DMS153 treated with DMSO at 0.1 percent for 48 hours (cell line): ENCODE data around the gene PADI4.

Experiments
- DNase-seq: peaks from one replicate; lab custom pipeline; 2025; ENCODE audit not compliant: unreplicated experiment; lab: John Stamatoyannopoulos, UW

The PADI4 gene

DNA sequence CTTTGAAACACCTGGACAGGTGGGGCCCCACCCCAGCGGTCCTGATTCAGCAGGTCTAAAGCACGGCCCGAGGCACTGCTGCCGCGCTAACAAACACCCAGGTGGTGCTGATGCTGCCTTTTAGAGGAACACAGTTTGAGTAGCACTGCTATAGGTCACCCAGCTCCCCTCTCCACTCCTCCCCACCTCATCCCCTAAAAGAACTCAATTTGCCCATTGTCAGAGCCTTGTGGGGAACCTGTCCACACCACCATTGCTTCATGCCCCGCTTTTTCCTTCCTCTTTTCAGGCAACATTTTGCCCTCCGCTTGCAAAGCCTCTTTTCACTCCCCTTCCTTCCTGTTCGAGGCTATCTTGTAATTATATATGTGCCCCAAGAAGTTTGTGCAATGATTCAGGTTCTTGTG lies 26.2 kb upstream of the PADI4 start:
- DNase-seq: no peak

DNA sequence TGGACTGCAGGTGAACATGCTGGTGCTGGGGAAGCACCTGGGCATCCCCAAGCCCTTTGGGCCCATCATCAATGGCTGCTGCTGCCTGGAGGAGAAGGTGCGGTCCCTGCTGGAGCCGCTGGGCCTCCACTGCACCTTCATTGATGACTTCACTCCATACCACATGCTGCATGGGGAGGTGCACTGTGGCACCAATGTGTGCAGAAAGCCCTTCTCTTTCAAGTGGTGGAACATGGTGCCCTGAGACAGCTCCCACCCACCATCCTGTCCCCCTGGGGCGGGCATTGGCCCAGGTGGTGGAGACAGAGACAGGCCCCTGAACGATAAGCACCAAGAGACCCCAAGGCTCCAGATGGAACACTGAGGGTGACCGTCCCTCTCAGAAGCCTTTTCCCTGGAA lies 25.2 kb upstream of the PADI4 start:
- DNase-seq: no peak

DNA sequence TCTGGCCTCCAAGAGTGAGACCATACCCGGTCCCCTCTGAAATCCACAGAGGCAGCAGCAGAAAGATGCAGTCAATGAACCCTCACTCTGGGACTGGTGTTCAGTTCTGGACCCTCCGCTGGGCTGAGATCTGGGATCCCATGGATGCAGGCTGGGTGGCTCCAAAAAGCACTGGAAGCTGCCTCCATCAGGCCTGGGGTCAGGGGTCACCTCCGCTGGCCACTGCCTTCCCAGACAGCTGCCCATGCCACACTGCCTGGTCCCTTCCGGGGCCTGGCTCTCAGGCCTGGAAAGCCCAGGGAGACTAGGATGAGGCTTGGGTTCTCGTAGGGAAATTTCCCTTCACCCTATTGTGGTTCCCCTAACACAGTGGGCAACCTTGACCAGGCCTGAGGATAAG lies 21.4 kb upstream of the PADI4 start:
- no peak for DNase-seq

DNA sequence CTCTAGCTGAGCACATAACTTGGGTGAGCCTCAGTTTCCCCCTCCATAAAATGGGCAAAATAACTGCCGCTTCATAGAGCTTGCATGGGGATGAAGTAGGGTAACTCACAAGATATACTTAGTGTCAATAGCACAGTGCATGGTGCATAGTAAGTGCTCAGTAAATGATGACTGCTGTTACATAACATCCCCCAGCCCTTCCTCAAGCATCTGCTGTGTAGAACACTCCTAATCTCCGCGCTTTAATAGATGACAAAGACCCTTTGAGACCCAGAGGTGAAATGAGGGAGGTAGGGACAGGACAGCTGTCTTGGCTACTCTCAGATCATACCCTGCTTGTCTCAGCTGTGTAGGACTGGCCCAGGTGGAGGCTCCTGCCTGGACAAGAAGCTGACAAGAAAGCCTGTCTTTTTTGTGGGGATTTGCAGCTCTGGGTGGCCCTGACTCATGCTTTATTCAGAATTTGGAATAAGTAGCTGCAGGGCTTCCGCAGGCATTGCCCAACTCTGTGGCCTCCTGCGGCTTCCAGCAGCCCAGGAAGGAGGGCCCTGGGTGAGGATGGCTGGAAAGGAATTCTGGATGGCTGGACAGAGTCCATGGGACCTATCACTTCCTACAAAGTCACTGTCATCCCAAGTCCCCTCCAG lies 20.7 kb upstream of the PADI4 start:
- DNase-seq: no peak

DNA sequence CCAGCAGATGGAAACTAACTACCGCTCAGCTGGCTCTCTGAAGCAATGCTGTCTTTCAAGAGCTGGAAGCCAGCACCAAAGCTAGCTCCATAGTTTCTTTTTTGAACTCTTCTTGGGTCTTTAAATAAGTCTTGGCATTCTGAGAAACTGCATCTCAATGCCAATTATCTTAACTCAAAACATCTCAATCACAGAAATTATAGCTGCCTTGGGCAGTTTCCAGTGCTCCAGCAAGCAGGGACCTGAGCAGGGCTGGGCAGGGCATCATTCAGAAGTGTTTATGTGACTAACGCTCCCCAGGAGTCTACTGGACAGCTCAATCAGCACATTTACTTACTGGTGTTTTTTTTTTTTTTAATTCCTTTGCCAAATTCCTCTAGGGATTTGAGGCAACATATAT lies 18.3 kb upstream of the PADI4 start:
- no peak for DNase-seq

DNA sequence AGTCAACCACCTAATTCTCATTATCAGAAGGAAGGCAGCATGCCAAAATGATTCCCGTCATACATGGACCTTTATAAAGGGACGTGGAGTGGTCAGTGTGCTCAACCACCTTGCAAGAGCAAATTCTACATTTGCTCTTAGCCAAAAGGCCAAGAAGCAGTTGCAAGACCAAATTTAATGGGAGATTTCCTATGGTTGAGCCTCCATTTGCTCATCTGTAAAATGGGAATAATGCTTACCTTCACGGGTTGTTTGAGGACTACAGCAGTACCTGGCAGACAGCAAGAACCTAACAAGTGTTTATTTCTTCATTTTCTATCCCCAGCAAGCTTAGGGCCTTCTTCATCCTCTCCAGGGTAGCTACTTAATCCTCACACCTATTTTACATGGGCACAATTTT lies 17.4 kb upstream of the PADI4 start:
- no peak for DNase-seq

DNA sequence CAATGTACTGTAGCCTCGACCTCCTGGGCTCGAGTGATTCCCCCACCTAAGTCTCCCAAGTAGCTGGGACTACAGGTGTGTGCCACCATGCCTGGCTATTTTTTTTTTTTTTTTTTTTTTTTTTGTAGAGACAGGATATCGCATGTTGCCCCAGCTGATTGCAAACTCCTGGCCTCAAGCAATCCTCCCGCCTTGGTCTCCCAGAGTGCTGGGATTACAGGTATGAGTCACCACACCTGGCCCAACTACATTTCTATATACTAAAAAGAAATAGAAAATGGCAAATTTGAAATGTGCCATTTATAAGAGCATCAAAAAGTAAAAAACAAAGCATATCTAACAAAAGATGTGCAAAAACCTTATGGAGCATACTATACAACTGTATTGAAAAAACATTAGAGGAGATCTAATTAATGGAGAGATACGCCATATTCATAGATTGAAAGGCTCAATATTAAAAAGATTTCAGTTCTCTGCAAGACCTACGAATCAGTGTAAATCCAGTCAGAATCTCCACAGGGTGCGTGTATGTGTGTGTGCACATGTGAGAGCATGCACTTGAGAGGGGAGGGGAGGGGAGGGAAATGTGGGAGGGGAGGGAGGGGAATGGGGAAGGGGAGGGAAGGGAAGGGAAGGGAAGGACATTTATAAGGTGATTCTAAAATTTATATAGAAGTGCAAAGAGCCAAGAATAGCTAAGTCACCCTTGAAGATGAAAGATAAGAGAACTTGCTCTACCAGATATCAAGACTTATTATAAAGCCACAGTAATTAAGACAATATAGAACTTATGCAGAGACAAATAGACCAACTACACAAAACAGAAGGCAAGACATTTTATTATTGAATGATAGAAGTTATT lies 15.5 kb upstream of the PADI4 start:
- DNase-seq: no peak

DNA sequence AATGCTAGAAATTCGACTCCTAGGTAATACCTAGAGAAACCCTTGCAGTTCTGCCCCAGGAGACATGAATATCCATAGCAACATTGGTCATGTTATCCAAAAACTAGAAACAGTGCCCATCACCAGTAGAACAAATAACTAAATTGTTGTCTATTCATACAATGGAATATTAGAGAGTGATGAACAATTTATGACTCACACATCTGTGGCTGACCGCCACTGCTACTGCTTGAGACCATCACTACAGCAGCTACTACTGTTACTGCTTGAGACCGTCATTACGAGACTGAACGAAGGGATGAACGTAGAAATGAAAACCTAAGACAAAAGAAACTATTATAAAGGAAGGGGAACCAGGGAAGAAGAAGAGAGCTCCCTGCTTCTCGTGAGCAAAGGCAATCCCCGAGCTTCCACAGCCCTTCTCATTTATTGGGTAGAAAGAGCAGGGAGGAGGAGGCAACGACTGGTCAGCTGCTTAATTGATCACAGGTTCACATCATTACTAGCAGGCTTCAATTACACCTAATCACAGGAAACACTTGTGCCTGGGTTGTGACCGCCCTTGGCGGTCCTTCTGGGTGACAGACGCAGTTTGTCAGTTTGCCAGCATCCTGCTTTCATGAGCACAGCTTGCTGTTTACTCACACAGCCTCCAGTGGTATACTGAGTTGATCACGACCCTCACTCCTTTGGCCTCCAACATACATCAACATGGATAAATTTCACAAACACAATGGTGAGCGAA lies 14.1 kb upstream of the PADI4 start:
- no peak for DNase-seq

DNA sequence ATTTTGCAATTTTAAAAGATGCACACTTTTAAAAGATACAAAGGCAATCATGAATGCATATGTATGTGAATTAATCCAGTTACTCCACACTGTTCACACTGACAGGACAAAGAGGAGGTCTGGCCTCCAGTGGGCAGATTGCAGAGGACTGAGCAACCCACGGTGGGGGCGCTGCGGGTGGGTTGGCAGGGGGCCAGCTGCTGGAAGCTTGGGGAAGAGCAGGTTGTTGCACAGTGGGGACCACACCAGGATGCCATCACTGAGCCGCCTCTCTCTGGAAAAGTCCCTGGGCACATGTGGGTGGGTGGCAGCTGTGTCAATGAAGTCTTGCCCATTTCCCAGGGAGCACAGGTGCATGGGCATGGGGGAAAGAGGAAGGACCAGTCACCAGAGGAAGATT lies 12.7 kb upstream of the PADI4 start:
- DNase-seq: no peak

DNA sequence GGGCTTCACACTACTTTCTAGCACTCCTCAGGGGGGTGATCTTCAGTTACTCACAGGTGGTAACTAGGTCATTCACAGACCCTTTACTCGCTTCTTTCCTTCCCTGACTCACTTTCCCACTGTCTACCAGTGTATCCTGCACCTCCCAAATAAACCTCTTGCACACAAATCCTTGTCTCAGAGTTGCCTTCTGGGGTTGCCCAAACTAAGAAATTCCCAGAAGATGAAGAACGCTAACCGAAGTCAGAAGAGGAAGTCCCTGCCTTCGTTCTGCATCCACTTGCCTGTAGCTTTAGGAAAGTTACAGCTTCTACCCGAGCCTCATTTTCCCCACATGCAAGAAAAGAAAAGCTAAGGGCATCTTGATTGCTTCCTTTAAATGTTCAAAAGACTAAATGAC lies 11.9 kb upstream of the PADI4 start:
- DNase-seq: no peak

DNA sequence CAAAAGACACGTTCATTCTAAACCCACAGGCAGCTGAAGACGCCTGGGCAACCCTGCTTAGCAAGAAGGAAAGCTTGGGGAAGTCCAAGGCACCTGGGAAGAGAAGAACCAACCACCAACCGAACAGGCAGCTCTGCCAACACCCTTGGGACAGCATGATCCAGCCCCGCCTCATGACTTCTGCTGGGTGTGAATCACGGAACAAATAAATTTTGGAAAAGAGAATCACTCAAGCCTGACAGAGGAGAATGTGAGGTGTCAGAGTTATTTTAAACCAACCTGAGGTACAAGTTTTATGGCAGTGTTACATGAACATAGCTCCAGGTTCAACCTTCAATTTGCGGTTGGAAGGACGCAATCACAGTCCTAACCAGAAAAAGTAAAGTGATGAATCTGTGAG lies 10.0 kb upstream of the PADI4 start:
- no peak for DNase-seq

DNA sequence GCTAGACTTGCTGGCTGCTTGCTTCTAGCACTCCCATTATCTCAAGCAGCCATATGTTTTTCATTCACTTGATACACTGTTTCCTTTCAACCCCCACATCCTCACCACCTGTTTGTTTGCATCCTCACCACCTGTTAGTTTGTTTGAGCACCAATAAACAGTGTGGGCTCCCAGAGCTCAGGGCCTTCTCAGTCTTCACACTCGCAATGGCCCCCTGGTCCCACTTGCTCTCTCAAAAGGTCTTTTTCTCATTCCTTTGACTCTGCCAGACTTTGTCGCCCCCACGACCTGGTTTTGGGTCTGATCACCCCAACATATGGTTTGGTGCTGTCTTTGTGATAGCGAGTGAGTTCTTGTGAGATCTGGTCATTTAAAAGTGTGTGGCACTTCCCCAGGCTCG lies 6.2 kb upstream of the PADI4 start:
- DNase-seq: no peak

DNA sequence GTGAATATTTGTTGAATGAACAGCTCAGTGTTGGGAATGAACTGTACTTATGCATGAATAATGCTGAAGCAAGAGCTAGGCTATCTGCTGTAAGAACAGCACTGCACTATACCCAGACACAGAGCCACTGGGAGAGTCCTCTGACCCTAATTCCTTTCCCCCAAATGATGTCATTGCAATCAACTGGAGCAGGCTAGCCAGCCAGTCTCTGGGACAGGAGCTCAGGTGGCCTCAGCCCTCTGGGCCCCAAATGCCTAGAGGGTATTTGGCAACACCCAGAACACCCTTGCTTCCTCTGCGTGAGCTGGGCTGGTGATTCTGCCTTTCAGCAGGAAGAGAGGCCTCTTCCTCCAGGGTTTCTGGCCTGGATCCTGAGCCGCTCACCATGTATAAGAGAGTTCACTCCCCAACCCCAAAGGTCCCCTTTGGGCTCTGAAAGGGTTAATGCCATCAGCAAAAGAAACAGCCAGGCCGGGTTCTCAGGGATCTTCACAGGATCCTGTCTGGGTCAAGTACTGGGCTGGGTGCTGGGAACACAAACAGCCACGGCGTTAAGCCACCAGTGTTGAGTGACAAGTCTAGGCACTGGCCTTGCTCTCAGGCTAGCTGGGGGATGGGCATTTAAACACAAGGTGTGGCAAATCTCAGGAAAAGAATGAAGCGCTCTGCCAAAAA lies 3.7 kb upstream of the PADI4 start:
- no peak for DNase-seq

DNA sequence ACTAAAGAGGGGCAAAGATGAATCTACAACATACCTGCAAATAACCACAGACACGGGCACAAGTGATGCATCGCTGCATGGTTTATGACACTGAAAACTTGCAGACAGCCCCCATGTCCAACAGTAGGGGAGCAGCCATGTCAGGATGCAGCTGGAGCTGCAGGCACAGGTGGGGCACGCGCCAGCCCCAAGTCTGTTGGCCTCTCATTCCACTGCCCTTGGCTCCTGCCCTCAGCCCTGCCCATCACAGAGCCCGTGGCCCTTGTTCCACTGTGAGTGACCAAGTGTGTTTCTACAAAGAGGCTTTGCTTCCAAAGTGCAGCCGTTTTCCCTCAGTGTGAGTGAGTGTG lies 3.2 kb upstream of the PADI4 start:
- no peak for DNase-seq

DNA sequence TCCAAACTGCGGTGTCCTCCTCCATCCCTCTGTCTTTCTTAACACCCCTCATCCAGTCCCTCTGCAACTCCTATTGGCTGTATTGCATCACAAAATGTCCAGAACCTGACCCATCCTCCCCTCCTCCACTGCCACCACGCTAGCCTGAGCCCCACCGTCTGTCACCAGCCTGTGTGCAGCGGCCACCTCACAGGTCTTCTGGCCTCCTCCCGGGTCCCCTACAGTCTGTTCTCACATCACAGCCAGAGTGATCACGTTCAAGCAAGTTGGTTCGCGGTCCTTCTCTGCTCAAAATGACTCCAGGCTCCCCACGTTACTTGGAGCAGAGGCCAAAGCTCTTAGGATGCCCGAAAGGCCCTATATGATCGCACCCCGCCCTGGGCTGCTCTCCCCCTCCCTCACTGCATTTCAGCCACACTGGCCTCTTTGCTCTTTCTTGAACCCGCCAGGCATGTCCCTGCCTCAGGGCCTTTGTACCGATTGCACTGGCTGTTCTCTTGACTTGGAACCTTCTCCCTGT lies 2.4 kb upstream of the PADI4 start:
- no peak for DNase-seq

DNA sequence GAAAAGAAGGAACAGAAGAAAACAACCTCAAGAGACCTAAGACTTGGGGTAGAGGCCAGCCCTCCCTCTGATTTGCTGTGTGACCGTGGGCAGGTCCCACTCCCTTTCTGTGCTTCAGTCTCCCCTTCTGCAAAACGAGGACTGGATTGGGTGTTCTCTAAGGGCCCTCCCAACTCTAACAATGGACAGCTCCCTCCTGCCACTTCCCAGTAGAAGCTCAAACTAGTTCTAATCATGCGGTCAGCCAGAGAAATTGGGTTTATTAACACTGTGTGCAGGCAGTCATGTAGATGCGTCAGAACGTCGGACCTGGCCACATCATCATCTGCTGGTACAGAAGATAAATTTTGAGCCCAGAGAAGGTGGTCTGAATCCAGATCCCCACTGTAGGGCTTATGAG lies 1.6 kb upstream of the PADI4 start:
- no peak for DNase-seq

DNA sequence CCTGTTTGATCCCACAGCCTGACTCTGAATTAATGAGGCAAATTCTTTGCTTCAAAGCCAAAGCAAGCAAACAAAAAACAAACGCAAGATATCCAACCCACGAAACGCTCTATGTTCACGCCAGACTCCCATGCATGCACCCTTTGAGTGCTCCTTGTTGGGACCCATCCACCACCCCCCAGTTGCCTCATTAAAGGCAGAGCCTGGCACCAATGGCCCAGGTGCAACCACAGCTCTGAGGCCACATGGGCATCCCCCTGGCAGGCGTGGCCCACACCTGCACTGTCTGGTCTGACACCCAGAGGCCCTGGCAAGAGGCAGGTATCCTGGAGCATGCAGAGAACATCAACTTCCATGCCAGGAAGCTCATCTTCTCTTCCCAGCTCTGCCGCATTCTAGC lies 1.1 kb upstream of the PADI4 start:
- no peak for DNase-seq

DNA sequence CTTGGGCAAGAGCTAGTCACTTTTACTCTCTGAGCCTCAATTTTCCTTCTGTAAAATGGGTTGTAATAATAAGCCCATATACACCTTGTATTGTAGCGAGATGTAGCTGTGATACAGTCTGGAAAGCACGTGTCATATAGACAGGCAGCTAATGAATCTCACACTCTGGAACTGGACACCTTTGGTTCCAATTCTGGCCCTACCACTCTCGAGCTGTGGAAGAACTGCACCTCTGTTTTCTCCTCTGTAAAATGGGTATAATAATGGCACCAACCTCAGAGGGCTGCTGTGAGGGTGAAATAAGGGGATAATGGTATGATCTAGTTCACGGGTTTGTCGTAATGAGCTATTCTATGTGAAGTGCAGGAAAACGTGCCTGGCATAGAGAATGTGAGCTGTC lies 668 bp upstream of the PADI4 start:
- DNase-seq: no peak

DNA sequence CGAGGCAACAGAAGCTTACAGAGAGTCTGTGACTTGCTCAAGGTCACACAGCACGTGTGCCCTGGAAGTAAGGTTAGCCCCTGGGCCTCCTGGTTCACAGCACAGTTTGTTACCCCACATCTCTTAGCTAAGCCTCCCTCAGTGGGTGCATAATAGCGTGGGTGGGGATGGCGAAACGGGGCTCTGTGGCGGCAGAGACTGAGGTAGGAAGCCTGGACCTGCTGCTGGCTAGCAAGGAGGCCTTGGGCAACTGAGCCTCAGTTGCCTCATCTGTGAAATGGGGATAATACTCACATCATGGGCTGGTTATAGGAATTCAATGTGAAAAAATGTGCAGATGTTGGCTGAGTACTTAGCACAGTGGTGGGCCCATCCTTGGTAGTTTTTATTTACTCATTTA lies 596 bp downstream of the PADI4 start:
- no peak for DNase-seq

DNA sequence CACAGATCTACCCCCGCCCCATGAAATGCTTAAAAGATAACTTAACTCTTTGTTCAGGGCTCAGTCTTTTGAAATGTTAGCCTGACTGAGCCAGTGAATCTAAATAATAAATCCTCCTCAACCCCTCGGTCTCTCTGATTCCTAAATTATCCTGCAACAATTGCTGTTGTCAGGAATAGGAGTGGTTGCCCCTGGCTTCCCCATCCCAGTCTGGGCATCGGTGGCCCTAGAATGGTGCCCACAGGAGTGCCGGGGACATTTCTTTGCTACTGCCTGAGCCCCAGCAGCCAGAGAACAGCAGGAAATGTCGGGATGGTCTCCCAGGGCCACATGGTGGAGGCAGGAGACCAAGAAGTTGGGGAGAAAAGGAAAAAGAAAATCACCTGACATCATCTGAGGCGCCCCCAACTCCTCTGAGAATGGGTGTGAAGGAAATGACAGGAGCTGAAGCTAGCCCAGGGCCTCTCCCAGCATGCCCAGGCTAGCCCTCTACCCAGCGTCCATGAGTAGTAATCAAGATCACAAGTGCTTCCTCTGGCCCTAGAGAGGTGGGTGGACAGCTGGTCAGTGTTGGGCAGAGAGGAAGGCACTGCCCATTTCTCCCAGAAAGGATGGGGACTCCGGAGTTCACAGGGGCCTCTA lies 1.6 kb downstream of the PADI4 start:
- DNase-seq: no peak

DNA sequence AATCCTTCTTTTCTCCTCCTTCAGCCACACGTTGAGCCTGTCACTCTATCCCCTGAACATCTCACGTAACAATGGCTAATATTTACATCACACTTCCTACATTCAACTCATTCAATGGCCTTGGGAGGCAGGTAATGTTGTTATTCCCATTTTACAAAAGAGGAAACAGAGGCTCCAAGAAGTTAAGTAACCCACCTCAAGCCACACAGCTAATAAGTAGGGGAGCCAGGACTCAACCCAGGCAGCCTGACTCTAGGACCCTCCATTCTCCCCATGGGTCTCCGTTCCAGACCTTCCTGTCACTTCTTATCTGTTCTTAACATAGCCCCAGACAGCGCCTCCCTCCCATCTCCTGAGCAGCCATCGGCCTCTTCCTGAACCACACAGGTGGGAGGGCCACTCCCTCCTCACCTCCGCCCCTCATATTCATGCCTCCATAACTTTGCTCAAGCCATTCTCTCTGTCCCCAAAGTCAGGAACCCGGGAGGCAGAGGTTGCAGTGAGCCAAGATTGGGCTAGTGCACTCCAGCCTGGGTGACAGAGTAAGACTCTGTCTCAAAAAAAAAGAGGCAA lies 2.2 kb downstream of the PADI4 start:
- no peak for DNase-seq
